ENCODE measurements around the gene RCSD1.

Gene RCSD1

DNA sequence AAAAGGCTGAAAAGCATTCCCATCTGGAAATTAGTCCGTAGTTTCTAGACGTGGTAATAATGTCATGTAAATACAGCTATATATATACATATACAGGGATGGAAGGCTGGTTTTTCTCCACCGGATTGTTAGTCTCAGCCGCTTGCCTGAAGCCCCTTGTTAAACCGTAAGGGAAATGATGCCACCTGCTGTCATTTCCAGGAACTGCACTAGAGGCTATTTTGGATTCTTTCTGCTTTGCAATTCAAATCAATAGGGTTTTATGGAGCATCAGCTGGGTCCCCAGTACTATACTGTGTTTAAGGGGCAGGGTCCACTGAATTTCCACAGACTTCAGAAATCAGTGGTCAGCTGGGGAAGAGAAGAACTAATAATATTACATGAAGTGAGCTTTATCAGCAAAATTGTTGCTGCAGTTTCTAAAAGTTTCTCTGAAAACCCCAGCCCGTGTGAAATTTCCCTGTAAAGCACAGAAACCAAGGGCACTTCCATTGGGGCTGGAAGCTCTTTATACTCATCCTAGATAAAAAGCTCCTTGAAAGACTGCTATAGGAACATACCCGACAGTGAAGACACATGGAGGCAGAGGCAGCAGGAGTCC lies 58.0 kb downstream of the RCSD1 start:
- DNase-seq (ENCODE audit: low read depth) = peak; percentile 61

DNA sequence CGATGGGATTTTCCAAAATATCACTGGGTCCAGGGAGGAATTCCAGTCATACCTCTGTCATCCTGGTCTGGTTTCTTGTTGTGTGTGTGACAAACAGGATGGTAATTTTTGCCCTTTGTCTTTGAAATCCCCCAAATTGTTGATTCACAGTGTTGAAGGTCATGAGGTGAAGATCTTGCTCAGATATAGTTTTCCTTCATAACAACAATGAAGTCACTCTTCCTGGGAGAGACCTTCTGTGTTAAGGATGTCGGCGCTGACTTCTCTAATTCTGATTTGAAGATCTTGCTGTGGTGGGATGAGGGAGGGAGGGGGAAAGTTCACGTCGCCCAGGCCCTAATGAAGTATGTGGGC lies 59.5 kb downstream of the RCSD1 start:
- DNase-seq (ENCODE audit: low read depth) = no peak

DNA sequence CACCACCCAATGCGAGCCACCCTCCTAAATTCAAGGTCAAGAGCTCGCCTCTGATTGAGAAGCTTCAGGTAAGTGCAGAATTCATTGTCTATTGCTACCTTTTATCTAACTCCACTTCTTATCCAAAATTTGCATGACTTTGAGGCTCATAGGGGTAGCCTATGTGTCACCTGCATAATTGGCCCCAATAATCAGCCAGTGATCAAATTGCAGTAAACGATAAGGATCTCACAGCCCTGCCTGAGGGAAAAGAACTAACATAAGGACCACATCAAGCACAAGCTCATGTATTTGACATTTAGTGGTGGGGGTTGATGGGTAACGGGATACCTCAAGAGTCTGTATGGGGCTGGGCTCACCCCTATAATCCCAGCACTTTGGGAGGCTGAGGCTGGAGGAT lies 60.0 kb downstream of the RCSD1 start:
- DNase-seq (ENCODE audit: low read depth) = no peak

DNA sequence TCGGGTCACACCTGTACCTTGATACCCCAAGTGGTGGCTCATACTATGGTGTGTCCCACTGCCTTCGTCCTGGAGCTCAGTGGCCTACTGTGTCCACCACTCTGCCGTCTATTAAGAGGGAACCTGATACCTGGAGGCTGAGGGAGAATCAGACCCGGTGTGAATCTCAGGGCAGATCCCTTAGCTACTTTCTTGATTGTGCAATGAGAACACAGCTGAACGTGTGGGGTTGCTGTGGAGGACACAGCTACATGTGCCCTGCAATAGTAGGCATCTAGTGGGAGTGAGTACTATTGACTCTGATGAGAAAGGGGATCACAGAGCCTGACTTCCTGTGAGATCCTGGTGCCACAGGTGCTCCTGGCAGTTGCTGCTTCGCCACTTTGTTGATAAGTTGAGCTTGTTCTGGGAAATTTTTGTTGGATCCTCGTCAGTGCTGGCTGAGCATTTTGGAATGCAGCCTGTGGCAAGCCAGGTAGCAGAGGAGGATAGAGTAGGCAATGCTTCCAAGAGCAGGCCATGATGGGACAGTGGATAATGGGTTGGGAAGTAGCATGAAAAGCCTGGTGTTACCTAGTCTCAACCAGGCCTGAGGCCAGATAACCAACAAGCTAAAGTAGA lies 63.5 kb downstream of the RCSD1 start:
- DNase-seq (ENCODE audit: low read depth) = no peak

DNA sequence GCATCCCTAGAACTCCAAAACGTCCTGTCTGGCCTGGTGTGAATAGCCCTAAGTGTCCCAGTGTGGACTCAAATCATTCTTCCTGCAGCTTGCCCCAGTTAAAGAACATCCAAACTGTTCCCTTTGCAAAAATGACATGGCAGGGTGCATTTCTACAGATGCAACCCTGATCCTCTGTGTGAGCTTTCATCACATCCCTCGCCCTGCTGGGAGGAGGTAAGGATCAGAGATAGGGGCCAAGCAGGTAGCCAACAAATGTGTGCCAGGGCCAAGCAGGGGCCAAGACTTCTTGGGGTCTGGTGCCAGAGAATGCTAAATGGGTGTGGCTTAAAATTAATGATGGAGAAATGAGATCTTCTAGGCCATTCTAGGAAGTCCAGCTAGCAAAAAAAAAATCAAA lies 64.7 kb downstream of the RCSD1 start:
- DNase-seq (ENCODE audit: low read depth) = no peak

DNA sequence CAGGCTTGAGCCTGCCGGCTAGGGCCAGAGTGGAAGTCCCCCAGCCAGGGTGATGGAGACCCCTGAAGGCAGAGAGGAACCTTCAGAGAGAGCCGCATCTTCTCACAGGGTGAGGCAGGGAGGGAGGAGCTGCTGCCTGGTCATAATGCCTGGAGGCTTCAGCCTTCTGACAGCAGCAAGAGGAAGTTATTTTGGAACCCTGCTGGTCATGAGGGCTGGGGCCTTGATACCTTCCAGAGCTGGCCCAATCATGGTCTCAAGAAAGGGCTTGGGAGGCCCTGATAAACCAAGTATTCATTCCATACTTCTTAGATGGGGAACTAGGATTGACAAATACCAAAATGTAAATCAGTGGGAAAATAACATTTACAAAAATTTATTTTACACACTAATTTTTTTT lies 65.1 kb downstream of the RCSD1 start:
- no peak for DNase-seq (ENCODE audit: low read depth)

DNA sequence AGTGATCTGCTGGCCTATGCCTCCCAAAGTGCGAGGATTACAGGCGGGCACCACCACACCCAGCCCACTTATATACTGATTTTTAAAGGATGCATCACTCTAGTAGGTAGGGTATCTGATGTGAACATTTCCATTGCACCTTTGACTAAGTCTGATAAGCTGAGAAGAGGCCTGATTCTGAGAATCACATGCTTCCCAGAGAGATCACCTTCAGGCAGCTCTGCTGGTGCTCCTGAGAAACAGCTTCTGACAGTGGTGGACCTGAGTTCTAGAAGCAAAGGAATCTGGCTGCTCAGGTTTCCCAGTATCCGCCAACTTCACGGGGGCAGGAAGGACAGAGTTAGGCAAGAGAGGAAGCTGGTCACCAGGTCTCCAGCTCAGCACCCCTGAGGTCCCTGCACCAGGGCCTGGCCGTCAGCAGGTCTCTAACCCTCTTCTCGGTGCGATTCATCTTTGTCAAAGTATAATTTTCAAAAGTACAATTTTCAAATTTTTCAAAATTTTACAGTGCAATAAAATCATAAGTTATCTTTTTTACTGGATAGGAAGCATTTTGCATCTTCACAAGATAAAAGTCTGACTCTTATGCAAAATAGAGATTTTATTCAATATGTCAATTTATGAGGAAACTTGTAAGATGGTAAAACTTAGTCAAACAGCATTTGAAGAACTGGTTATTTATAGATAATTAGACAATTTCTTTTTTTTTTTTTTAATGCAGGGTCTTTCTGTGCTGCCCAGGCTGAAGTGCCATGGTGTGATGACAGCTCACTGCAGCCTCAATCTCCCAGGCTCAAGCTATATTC lies 65.9 kb downstream of the RCSD1 start:
- no peak for DNase-seq (ENCODE audit: low read depth)

DNA sequence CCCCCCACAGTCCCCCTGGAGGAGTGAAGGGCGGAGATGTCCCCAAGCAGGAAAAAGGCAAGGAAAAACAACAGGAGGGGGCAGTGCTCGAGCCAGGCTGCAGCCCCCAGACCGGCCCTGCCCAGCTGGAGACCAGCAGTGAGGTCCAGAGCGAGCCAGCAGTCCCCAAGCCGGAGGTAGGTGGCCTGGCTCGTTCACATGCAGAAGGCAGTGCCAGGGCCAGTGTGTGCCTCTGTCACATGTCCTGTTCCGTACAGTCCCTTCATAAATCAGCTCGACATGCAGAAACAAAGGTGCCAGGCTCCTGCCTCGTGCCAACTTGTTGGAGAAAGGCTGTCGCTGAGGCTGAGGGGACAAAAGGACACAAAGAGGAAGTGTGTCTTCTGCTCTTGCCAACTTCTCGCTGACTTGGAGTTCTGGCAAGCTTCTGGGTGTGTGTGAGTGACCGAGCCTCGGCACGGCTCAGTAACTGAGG lies 67.7 kb downstream of the RCSD1 start:
- no peak for DNase-seq (ENCODE audit: low read depth)

DNA sequence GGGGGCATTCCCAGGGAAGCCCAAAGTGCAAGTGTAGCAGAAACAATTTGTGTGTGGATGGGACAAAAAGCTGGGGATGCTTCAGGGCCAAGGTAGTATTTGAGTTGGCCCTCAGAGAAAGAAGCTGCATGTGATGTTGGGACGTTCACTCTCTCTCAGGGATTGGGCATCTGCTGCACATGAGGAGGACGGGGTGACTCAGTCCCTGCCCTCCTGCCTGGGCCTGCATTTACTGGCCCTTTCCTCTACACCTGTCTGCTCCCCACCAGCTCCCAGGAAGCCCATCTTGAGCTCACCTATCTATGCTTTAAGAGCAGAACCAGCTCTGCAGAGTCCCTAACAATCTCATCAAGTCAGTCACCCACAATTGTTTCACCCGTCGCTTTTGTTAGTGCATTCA lies 68.3 kb downstream of the RCSD1 start:
- no peak for DNase-seq (ENCODE audit: low read depth)

DNA sequence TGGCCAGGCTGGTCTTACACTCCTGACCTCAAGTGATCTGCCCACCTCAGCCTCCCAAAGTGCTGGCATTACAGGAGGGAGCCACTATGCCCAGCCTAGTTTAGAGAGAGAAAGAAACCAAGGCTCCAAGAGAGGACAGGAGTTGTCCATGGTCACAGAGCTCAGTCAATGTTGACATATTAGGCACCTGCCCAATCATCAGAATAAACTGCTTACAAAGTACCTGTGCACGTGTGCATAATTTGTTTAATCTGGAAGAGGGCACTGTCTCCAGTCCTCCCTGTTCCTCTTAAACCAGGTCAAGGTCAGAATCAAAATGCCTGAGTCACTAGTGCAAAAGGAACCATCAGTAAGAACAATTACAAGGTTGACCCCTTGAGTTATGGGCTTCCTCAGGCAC lies 71.5 kb downstream of the RCSD1 start:
- no peak for DNase-seq (ENCODE audit: low read depth)

DNA sequence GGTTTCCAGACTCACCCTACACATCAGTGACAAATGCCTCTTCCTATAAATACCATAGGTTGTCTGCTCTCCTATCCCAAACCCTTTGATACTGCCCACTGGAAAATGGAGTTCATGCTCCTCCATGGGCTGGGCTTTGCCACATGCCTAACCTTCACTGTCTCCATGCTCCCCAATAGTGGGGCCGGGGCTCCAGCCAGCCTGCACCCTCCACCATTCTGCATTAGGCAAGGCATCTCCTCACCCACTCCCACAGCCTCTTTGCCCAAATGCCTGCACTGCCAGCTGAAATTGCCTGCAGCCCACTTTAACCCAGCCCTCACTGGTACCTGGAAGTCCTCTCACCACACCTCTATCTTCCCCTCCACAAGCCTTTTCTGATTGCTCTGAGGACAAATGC lies 73.5 kb downstream of the RCSD1 start:
- DNase-seq (ENCODE audit: low read depth) = no peak

DNA sequence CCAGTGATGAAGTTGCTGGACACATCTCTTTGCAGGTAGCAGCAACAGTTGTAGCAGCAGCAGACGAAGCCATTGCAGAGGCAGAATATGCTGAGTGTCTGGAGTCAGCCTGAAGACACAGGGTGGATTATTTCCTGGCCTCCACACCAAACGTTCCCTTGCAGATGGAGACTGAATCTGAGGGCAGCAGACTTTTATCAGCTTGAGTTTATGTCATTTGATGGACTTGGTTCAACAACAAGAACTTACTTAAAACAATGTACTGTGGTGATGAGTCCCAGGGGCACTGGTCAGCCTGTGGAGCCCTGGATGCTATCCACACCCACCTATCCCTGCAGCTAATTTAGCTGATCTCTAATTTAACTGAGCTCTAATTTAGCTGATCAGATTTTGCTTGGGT lies 74.7 kb downstream of the RCSD1 start:
- DNase-seq (ENCODE audit: low read depth) = no peak

DNA sequence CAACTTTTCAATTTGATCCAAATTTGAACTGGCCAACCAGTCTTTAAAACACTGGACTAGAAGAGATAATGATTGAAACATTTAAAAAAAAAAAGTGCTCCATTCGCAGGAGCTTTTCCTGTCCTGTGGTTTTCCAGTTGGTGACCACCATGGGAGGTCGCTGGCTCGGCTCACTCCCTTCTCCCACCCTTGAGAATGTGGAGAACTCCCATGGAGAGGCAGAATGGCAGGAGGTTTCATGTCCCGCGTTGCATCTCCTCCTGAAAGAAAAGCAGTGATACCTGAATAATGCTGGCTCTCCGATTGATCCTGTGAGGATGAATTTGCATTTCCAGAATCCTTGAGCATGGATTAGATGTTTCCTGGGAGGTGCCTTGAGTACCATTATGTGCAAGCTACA lies 75.2 kb downstream of the RCSD1 start:
- DNase-seq (ENCODE audit: low read depth) = no peak

DNA sequence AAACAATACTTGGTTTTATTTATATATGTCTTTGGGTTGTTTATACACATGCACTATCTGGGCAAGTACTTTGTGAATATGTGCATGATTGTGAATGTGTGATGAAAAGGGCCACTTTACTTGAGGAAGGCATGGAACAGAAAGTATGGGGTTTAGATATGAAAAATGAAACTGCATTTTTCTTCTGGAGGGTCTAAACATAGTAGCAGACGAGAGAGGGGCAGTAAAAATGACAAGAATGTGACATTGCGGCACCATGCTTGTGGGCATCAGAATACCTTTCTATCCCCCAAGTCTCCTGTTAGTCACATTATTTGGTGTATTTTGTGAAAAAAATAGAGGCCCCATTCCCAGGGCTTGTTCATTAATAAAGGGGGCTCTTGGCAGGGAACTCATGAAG lies 76.3 kb downstream of the RCSD1 start:
- no peak for DNase-seq (ENCODE audit: low read depth)

DNA sequence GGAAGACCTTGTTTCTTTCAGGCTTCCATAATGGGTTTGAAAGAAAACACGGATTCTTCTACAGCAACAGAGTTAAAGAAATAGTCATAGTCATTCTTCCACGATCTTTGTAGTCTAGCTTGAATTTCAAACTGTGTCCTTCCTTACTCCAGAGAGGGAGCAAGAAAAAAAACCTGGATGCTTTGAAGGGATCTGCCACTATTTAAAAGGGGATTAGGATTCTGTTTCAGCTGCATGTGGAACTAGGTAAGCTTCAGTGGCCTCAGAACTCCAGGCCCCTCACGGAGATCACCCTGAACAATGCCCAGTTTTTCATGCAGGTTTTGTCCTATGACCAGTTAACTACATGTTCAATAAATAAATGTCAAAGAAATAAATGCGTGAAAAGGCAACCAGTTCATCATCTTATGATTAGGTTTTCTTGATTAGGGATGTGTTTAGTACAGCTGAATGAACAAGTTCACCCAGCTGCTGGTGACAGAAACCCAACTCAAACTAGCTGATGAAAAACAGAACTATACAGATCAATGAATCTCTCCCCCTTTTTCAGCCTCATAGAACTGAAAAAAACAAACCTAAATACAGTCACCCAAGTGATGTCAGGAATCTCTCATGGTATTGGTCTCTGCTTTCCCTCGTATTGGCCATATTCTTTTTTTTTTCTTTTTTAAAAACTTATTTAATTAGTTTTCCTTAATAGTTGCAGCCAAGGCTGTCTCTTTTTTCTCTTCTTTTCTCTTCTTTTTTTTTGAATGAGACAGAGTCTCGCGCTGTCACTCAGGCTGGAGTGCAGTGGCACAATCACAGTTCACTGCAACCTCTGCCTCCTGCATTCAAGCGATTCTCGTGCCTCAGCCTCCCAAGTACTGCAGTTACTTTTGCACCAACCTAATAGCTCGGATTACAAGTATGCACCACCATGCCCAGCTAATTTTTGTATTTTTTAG lies 77.2 kb downstream of the RCSD1 start:
- no peak for DNase-seq (ENCODE audit: low read depth)

DNA sequence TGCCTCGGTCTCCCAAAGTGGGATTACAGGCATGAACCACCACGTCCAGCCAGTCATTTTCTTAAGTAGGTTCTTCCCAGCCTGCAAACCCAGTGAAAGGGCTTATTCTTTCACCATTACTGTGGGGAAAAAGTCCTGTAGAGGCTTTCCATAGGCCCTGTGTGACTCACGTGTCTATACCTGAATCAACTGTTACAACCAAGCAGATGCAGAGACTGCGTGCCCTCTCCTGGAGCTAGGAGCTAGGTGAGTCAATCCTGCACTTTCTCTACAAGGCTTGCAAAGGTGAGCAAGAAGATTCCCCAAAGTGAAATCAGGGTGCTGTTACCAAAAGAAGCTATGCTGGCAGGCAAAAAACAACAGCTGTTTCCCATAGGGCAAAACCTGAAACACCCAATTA lies 77.9 kb downstream of the RCSD1 start:
- no peak for DNase-seq (ENCODE audit: low read depth)

DNA sequence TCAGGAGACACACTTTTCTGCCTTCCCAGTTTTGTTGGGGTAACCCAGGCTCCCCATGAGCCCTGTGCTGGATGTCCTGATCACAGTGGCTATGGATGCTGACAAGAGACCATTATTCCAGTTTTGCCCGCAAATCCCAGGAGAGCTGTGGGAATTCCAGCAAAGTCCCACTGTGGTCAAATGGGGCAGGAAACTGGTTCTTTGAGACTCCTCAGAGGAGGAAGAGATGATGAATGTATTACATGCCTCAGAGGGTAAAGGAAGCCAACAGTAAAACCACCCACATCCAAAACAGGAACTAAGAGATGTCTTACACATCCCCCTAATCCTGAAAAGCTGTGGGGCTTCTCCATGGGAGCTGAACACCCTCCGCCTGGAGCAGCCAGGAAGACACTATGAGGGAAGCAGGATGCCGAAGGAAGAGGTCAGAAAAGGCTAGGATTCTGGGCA lies 78.9 kb downstream of the RCSD1 start:
- no peak for DNase-seq (ENCODE audit: low read depth)

DNA sequence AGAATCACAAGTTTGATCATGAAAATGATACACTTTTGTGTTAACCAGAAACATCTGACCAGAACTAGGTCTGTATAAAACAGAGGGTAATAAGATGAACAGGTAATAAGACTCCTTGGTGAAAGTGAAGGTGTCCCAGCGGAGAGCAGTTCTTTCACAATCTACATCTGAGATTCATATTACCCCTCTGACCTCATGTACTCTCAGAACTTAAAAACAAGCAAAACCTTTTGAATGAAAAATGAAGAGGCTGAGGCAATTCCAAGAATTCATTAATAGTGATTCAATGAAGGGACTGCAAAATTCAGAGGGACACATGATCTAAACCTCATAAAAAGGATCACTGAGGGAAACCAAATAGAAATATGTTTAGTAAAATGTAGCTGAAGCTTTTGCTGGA lies 80.8 kb downstream of the RCSD1 start:
- DNase-seq (ENCODE audit: low read depth) = no peak

DNA sequence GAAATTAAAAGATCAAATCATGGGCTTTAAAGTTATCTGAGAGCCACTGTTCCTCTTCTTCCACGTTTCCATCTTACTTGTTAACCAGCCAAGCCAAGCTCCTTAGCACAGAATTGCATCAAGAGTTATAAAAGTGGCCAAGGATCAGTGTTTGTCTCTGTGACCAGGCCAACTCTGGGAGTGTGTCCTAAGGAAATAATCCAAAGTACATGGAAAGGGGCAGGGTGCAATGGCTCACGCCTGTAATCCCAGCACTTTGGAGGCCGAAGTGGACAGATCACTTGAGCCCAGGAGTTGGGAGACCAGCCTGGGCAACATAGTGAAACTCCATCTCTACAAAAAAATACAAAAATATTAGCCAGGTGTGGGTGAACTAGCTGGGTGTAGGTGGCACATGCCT lies 81.8 kb downstream of the RCSD1 start:
- no peak for DNase-seq (ENCODE audit: low read depth)

DNA sequence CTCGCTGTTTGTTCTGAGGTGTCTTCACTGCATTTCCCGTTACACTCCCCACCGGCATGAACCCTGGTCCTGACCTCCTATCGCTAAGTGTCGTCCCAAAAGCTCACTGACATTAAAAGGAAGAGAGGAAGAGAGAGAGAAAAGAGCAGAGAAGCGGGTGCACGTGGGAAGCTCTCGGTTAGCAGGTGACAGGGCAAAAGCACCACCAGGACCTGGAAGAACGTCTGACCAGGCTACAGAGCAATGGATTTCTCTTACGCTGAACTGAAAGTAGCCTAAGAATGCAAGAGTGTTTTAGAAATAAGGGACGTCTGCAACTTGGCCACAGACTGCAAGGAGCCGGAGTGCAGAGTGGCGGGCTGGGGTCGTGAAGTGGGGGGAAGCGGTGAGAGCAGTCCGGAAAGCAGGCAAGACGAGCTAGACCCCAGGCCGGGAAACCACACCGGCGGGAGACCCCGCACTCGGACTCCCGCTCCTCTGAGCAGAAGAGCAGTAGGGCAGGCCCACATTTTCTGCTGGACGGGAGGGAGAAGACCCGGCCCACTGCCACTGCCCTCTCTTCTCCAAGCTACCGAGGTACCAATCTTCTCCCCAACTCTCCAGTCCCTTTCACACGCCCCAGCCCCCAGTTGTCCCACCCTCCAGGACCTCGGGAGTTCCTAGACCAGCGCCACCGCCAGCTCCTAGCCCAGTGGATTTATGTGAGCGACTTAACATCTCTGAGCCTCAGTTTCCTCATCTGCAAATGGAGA lies 83.5 kb downstream of the RCSD1 start:
- DNase-seq (ENCODE audit: low read depth) = no peak

DNA sequence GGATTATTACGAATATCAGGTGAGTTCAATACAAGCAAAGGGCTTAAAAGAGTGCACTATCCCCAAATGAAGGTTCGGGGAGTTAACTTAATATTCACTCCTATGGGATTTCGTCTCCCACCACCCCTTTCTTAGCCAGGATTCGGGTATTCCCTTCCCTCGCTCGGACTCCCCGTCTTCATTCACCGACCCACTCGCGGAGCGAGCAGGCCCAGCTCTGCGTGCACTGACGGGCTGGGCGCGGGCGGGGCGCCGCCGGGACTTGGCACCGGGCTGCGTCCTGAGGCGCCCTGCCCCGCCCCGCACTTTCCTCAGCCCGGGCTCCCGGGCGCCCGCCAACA lies 84.0 kb downstream of the RCSD1 start:
- peak; percentile 87 for DNase-seq (ENCODE audit: low read depth)
